Osteocyte (in vitro differentiated cells): ENCODE results near the gene GGT5. TPM values are rescaled to one million over a fixed set of nuclear protein-coding genes. Genes with fewer than 3 reads are reported as not detected.
"Not testable (repeated sequence)": the region's sequence is repeated elsewhere in the genome, so short reads cannot be mapped to it uniquely, and the experiment has no call there.

Source experiments
- DNase-seq: peaks from one replicate; pipeline ENCODE4 v3.0.0; 2021; ENCODE audit warnings: mixed read lengths; ENCODE audit not compliant: unreplicated experiment; ENCODE audit errors: extremely low spot score
- H3K27ac Mint-ChIP-seq: one replicate; pipeline ENCODE4 v1.8.0; 2021; ENCODE audit warnings: mild to moderate bottlenecking, mixed read lengths; ENCODE audit not compliant: unreplicated experiment
- H3K27me3 Mint-ChIP-seq: one replicate; pipeline ENCODE4 v1.8.0; 2021; ENCODE audit warnings: mixed read lengths; ENCODE audit not compliant: unreplicated experiment
- H3K36me3 Mint-ChIP-seq: one replicate; pipeline ENCODE4 v1.8.0; 2021; ENCODE audit warnings: mixed read lengths; ENCODE audit not compliant: unreplicated experiment
- H3K4me1 Mint-ChIP-seq: one replicate; pipeline ENCODE4 v1.8.0; 2021; ENCODE audit warnings: mixed read lengths; ENCODE audit not compliant: unreplicated experiment
- H3K4me3 Mint-ChIP-seq: one replicate; pipeline ENCODE4 v1.8.0; 2021; ENCODE audit warnings: mild to moderate bottlenecking, moderate library complexity, mixed read lengths; ENCODE audit not compliant: unreplicated experiment
- H3K9me3 Mint-ChIP-seq: one replicate; pipeline ENCODE4 v1.8.0; 2021; ENCODE audit warnings: mixed read lengths; ENCODE audit not compliant: unreplicated experiment
- total RNA-seq: library from RNA; stranded (reverse); gene quantifications from 2 replicates; pipeline ENCODE4 v1.2.1, GENCODE V29; 2021
- TF ChIP-seq, protein P1 (sequence below): fragments of 200-600 bp; sonication (generic); IDR thresholded peaks from 2 replicates; pipeline ENCODE4 v1.5.0; 2021; ENCODE audit warnings: antibody characterized with exemption, mild to moderate bottlenecking, moderate library complexity

The GGT5 gene
- total RNA-seq, 1 donor from 2014 or later, result 136 TPM

DNA sequence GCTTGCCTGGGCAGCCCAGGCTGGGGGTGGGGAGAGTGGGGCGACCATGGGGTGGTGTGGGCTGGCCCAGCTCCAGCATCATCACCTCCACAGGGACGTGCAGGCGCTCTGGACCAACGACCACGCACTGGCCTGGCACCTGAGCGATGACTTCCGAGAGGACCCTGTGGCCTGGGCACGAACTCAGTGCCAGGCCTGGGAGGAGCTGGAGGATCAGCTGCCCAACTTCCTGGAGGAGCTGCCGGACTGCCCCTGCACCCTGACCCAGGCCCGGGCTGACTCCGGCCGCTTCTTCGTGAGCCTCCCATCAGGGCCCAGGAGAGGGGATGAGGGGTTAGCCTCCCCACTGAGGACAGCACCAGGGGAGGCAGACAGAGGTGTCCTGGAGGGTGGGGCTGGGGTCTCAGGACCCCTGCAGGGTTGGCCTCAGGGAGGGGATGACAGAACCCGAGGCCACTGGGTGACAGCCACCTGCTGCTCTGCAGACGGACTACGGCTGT, 59.8 kb downstream of the GGT5 start:
- H3K9me3 Mint-ChIP-seq, result no peaks in the 10 kb centered on the region
- no peak overlapping the region for H3K27ac Mint-ChIP-seq
- no peaks in the 10 kb centered on the region for H3K36me3 Mint-ChIP-seq
- H3K27me3 Mint-ChIP-seq, result no peaks in the 10 kb centered on the region
- TF ChIP-seq, protein P1, sequence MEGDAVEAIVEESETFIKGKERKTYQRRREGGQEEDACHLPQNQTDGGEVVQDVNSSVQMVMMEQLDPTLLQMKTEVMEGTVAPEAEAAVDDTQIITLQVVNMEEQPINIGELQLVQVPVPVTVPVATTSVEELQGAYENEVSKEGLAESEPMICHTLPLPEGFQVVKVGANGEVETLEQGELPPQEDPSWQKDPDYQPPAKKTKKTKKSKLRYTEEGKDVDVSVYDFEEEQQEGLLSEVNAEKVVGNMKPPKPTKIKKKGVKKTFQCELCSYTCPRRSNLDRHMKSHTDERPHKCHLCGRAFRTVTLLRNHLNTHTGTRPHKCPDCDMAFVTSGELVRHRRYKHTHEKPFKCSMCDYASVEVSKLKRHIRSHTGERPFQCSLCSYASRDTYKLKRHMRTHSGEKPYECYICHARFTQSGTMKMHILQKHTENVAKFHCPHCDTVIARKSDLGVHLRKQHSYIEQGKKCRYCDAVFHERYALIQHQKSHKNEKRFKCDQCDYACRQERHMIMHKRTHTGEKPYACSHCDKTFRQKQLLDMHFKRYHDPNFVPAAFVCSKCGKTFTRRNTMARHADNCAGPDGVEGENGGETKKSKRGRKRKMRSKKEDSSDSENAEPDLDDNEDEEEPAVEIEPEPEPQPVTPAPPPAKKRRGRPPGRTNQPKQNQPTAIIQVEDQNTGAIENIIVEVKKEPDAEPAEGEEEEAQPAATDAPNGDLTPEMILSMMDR, result no peak
- H3K4me1 Mint-ChIP-seq, result peaks cover 22% of the 10 kb centered on the region
- no peak overlapping the region for H3K4me3 Mint-ChIP-seq
- no peak for DNase-seq

DNA sequence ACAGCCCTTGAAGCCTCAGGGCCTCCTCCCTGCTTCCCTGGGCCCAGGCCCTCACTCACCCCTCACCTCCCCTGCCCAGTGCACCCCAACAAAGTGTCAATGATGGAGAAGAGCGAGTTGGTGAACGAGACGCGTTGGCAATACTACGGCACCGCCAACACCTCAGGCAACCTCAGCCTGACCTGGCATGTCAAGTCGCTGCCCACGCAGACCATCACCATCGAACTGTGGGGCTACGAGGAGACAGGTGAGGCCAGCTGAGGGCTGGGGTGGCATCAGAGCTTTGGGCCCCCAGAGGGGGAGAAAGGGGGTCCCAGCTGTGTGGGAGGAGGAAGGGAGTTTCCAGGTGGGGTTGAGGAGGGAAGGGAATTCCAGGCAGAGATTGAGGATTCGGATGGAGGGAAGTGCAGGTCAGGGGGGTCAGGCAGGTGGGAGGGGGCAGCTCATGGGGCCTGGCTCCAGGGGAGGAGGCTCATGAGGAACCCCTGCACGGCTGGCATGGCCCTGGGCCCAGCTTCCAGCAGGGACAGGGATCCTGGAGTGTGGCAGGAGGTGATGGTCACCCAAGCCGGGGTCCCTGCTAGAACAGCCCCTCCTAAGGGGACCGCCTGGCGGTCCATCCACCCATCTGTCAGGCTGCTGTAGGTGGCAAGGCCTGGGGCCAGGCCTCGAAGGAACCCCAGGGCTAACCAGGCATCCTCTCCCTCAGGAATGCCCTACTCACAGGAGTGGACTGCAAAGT, 60.7 kb downstream of the GGT5 start:
- no peaks in the 10 kb centered on the region for H3K36me3 Mint-ChIP-seq
- no peak overlapping the region for H3K27ac Mint-ChIP-seq
- no peak for DNase-seq

DNA sequence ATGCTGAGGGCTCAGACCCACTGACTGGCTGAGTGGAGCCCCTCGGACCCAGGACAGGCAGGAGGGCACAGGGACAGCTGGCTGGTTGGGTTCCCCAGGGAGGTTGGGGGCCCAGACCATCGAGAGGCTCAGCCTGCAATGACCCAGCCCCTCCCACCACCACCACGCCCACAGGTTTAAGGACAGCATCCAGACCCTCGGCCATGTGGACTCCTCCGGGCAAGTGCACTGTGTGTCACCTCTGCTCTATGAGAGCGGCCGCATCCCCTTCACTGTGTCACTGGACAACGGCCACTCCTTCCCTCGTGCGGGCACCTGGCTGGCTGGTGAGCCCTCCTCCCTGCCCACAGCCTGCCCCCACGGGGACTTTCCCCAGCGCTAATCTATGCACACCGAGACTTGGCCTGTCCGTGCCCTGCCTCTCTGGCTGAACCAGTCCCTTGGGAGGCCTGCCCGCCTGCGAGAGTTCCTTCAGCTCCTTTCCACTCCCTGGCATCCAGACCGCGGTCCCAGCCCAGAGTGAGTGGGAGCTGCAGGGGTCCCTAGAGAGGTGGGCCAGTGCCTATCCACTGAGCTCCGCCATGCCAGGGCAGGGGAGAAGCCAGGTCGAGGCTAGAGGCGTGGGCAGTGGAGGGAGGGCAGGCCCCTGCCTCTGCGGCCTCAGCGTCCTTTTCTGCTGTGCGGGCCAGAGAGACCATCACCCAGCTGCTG, 61.4 kb downstream of the GGT5 start:
- H3K27ac Mint-ChIP-seq, result no peak overlapping the region

More for the DNA sequence above, 60.7 kb downstream of the GGT5 start:
- TF ChIP-seq, protein P1, result no peak
- H3K27me3 Mint-ChIP-seq, result no peaks in the 10 kb centered on the region
- no peaks in the 10 kb centered on the region for H3K9me3 Mint-ChIP-seq
- H3K4me1 Mint-ChIP-seq, result peaks cover 17% of the 10 kb centered on the region
- H3K4me3 Mint-ChIP-seq, result no peak overlapping the region

DNA sequence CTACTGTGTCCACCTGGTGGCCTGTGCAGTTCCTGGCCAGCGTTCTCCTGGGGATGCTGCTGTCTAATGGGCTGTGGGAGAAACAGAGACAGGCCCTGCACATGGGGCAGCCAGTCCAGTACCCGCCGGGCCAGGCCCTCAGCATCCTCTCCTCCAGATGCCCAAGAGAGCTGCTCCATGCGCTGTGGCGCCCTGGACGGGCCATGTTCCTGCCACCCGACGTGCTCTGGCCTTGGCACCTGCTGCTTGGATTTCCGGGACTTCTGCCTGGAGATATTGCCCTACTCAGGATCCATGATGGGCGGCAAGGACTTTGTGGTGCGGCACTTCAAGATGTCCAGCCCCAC, 62.0 kb downstream of the GGT5 start:
- not testable (repeated sequence) for H3K27ac Mint-ChIP-seq, H3K27me3 Mint-ChIP-seq, H3K9me3 Mint-ChIP-seq, H3K36me3 Mint-ChIP-seq, DNase-seq, H3K4me3 Mint-ChIP-seq
- H3K4me1 Mint-ChIP-seq, result peaks cover 15% of the 10 kb centered on the region

More for the DNA sequence above, 61.4 kb downstream of the GGT5 start:
- Mint-ChIP-seq H3K36me3 (no peaks in the 10 kb centered on the region), H3K27me3 (no peaks in the 10 kb centered on the region), H3K4me3 (no peak overlapping the region), H3K4me1 (peaks cover 15% of the 10 kb centered on the region), H3K9me3 (no peaks in the 10 kb centered on the region)
- TF ChIP-seq, protein P1, result no peak
- no peak for DNase-seq

DNA sequence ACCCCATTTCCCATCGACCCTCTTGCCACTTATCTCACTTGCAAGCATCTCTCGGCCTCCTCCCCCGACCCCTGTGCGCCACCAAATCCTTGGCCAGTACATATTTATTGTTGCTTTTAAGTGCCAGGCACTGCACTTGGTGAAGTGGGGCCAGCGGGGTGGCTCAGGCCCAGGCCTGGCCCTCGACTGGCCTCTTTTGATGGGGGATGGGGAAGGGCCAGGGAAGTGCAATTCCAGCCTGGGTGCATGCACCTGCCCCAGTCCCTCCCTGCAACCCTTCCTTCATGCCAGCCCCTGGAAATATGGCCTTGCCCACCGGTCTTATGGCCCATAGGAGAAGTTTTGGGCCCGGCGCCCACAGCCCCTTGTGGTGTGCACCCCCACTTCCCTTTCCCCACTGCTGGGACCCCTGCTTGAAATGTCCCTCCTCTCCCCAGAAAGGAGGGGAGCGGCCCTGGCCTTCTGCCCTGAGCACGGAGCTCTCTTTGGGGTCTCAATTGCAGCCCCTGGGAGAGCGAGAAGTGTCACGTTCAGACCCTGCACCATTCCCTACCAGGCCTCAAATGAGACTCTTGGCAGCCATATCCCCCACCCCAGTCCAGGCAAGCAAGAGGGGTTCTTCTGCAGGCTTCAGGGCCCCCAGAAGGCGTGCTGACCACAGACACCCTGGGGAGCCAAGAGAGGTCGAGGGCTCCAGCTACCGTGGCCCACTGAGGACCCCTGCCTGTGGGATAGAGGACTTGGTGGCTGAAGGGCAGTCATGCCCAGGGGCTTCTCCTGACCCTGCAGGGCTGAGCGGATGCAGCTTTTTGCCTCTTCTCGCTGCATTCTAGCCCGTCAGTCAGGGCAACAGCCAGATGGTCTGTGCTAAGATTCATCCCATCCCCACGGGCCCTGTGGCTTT, 62.6 kb downstream of the GGT5 start:
- Mint-ChIP-seq H3K27me3 (no peaks in the 10 kb centered on the region), H3K4me1 (peaks cover 15% of the 10 kb centered on the region), H3K4me3 (no peak overlapping the region), H3K27ac (no peak overlapping the region), H3K36me3 (no peaks in the 10 kb centered on the region), H3K9me3 (no peaks in the 10 kb centered on the region)
- TF ChIP-seq, protein P1, result peak; percentile 34
- DNase-seq, result no peak
